H1 (cell line): ENCODE results near the gene TSPAN1. TPM values are rescaled to one million over a fixed set of nuclear protein-coding genes. Genes with fewer than 3 reads are reported as not detected.
A peak's percentile ranks its signal among the peaks of the same experiment; 100 is the strongest.

Experiments used
- CTCF ChIA-PET: fragments of 300-600 bp; sonication (Branson Sonifier 250); formaldehyde crosslinking; loops from one replicate; lab custom pipeline; 2021; ENCODE audit not compliant: partially characterized antibody; lab: Charles Lee
- POLR2A ChIA-PET: fragments of 300-600 bp; sonication (Branson Sonifier 250); formaldehyde crosslinking; loops from one replicate; lab custom pipeline; 2021; ENCODE audit warnings: inconsistent platforms; ENCODE audit not compliant: partially characterized antibody; lab: Charles Lee
- DNase-seq, 2 experiments: peaks; one replicate each; pipeline versions ENCODE4 v3.0.0 to v3.0.0-alpha.2; 2010 to 2022; ENCODE audit warnings: low spot score in 2 of 2, low read depth in 1 of 2, mixed read lengths in 1 of 2
- FAIRE-seq: peaks from 2 replicates; lab custom pipeline; 2011; peaks lifted over from hg19 to GRCh38; lab: Jason Lieb, UNC
- H2AFZ ChIP-seq: 2 replicates; pipeline ENCODE4 v1.8.1; 2012; ENCODE audit warnings: low read length, inconsistent platforms
- H2AK5ac ChIP-seq: 2 replicates; pipeline ENCODE4 v1.6.1; 2013; ENCODE audit warnings: low read depth, low read length
- H2BK120ac ChIP-seq: replicated peaks from 2 replicates; pipeline ENCODE3; 2013; ENCODE audit warnings: low read depth, low read length, inconsistent platforms
- H2BK12ac ChIP-seq: 2 replicates; pipeline ENCODE4 v1.6.1; 2013; ENCODE audit warnings: low read depth, low read length
- H2BK15ac ChIP-seq: 2 replicates; pipeline ENCODE4 v1.6.1; 2013; ENCODE audit warnings: low read length
- H2BK20ac ChIP-seq: 2 replicates; pipeline ENCODE4 v1.6.1; 2013; ENCODE audit warnings: low read length
- H2BK5ac ChIP-seq: 2 replicates; pipeline ENCODE4 v1.6.1; 2013; ENCODE audit warnings: low read depth, low read length
- H3K14ac ChIP-seq: 2 replicates; pipeline ENCODE4 v1.6.1; 2013; ENCODE audit warnings: inconsistent platforms; ENCODE audit not compliant: insufficient read length
- H3K18ac ChIP-seq: 2 replicates; pipeline ENCODE4 v1.6.1; 2013; ENCODE audit warnings: low read length; ENCODE audit errors: extremely low read depth
- H3K23ac ChIP-seq: 2 replicates; pipeline ENCODE4 v1.6.1; 2013; ENCODE audit warnings: inconsistent platforms; ENCODE audit not compliant: insufficient read length
- H3K23me2 ChIP-seq: 2 replicates; pipeline ENCODE4 v1.6.1; 2013; ENCODE audit warnings: low read depth, low read length
- H3K27ac ChIP-seq: 2 replicates; pipeline ENCODE4 v1.6.1; 2011; ENCODE audit warnings: low read depth, low read length, inconsistent platforms
- H3K27me3 ChIP-seq, 4 experiments: replicated peaks in 1 of 4; 1 replicate in 1 of 4; 2 replicates in 3 of 4; pipeline versions ENCODE4 v1.6.1 to v1.8.1; 2011 to 2013; ENCODE audit warnings: low read length in 3 of 4, mild to moderate bottlenecking in 3 of 4, inconsistent platforms in 2 of 4, mixed read lengths in 2 of 4, moderate library complexity in 1 of 4; ENCODE audit not compliant: control insufficient read depth in 3 of 4, insufficient read depth in 3 of 4; ENCODE audit errors: extremely low read depth in 1 of 4
- H3K36me3 ChIP-seq, 4 experiments: 2 replicates each; pipeline versions ENCODE4 v1.6.1 to v1.8.1; 2011 to 2013; ENCODE audit warnings: mild to moderate bottlenecking in 4 of 4, low read length in 3 of 4, moderate library complexity in 2 of 4, control low read depth in 1 of 4, inconsistent platforms in 1 of 4; ENCODE audit not compliant: insufficient read depth in 4 of 4, control insufficient read depth in 2 of 4
- H3K4ac ChIP-seq: replicated peaks from 2 replicates; pipeline ENCODE3; 2013; ENCODE audit warnings: low read length, low read depth, mixed read lengths, inconsistent platforms; ENCODE audit not compliant: insufficient read length
- H3K4me1 ChIP-seq, 4 experiments: replicated peaks in 1 of 4; 1 replicate in 1 of 4; 2 replicates in 3 of 4; pipeline versions ENCODE4 v1.6.1 to v1.8.1; 2011 to 2013; ENCODE audit warnings: low read length in 3 of 4, inconsistent platforms in 2 of 4, mixed read lengths in 1 of 4; ENCODE audit not compliant: insufficient read depth in 4 of 4, control insufficient read depth in 3 of 4
- H3K4me2 ChIP-seq, 2 experiments: 2 replicates each; pipeline versions ENCODE4 v1.6.1 to v1.8.1; 2011 to 2013; ENCODE audit warnings: low read depth in 2 of 2, low read length in 2 of 2, control low read depth in 1 of 2, inconsistent platforms in 1 of 2, mild to moderate bottlenecking in 1 of 2; ENCODE audit not compliant: insufficient read depth in 1 of 2
- H3K4me3 ChIP-seq, 4 experiments: fragments of 200-600, 300-600 bp in 1 of 4; sonication (generic), shearing (Covaris generic), sonication (Bioruptor Twin) in 1 of 4; 2 replicates each; pipeline versions ENCODE4 v1.5.1 to v1.8.1; 2011 to 2016; ENCODE audit warnings: low read length in 4 of 4, low read depth in 3 of 4, control low read depth in 2 of 4, inconsistent platforms in 2 of 4, mild to moderate bottlenecking in 2 of 4, mixed read lengths in 1 of 4, moderate library complexity in 1 of 4; ENCODE audit not compliant: insufficient read depth in 2 of 4; ENCODE audit errors: extremely low read depth in 1 of 4
- H3K56ac ChIP-seq: replicated peaks from 2 replicates; pipeline ENCODE3; 2013; ENCODE audit warnings: low read depth, mild to moderate bottlenecking, mixed read lengths, low read length, inconsistent platforms; ENCODE audit not compliant: insufficient read length
- H3K79me1 ChIP-seq: 2 replicates; pipeline ENCODE4 v1.6.1; 2013; ENCODE audit warnings: low read depth, low read length, control low read depth
- H3K79me2 ChIP-seq, 2 experiments: 2 replicates each; pipeline versions ENCODE4 v1.6.1 to v1.8.1; 2012 to 2013; ENCODE audit warnings: low read length in 2 of 2, mild to moderate bottlenecking in 2 of 2, inconsistent platforms in 1 of 2; ENCODE audit not compliant: insufficient read depth in 2 of 2, control insufficient read depth in 1 of 2
- H3K9ac ChIP-seq, 4 experiments: replicated peaks in 1 of 4; 1 replicate in 1 of 4; 2 replicates in 3 of 4; pipeline versions ENCODE4 v1.6.1 to v1.8.1; 2011 to 2013; ENCODE audit warnings: low read depth in 3 of 4, low read length in 3 of 4, control low read depth in 2 of 4, mild to moderate bottlenecking in 2 of 4, moderate library complexity in 2 of 4, inconsistent platforms in 1 of 4; ENCODE audit errors: extremely low read depth in 1 of 4
- H3K9me3 ChIP-seq, 2 experiments: 2 replicates each; pipeline versions ENCODE4 v1.6.1 to v1.8.1; 2012 to 2013; ENCODE audit warnings: mild to moderate bottlenecking in 2 of 2, moderate library complexity in 2 of 2, control low read depth in 1 of 2, inconsistent platforms in 1 of 2, low read depth in 1 of 2, low read length in 1 of 2, mixed read lengths in 1 of 2; ENCODE audit not compliant: insufficient read depth in 2 of 2
- H4K20me1 ChIP-seq, 2 experiments: replicated peaks in 1 of 2; 2 replicates each; pipeline versions ENCODE3 to v1.8.1; 2011 to 2013; ENCODE audit warnings: inconsistent platforms in 2 of 2, low read length in 2 of 2, mild to moderate bottlenecking in 1 of 2; ENCODE audit not compliant: insufficient read depth in 2 of 2, control insufficient read depth in 1 of 2
- H4K5ac ChIP-seq: 2 replicates; pipeline ENCODE4 v1.6.1; 2013; ENCODE audit warnings: low read length, low read depth, mixed read lengths, inconsistent platforms; ENCODE audit not compliant: insufficient read length
- H4K8ac ChIP-seq: 2 replicates; pipeline ENCODE4 v1.8.0; 2013; ENCODE audit warnings: mild to moderate bottlenecking, moderate library complexity, low read length, inconsistent platforms; ENCODE audit not compliant: insufficient read depth; ENCODE audit errors: extremely low read depth
- H4K91ac ChIP-seq: replicated peaks from 2 replicates; pipeline ENCODE3; 2013; ENCODE audit warnings: low read length, mixed read lengths, inconsistent platforms; ENCODE audit not compliant: insufficient read length
- RAD21 ChIP-seq, 2 experiments: IDR thresholded peaks in 1 of 2; conservative IDR thresholded peaks in 1 of 2; 2 replicates each; pipeline ENCODE4 v1.6.1; 2011; ENCODE audit warnings: low read depth in 2 of 2, low read length in 2 of 2, improper control_type of control experiment in 1 of 2, inconsistent platforms in 1 of 2, mild to moderate bottlenecking in 1 of 2, moderate library complexity in 1 of 2
- TBP ChIP-seq: IDR thresholded peaks from 2 replicates; pipeline ENCODE4 v1.6.1; 2011; ENCODE audit warnings: low read depth, low read length, improper control_type of control experiment
- WGBS, 2 experiments: shearing (Covaris generic) in 1 of 2; methylation state at CpG; one replicate each; pipeline versions ENCODE4 v1.1.6 to v1.1.7; 2013 to 2015; ENCODE audit warnings: low lambda C conversion rate in 2 of 2, mixed read lengths in 2 of 2, inconsistent platforms in 1 of 2, low coverage in 1 of 2, missing lambda C conversion rate in 1 of 2; ENCODE audit not compliant: insufficient replicate concordance in 2 of 2, insufficient coverage in 1 of 2, insufficient read length in 1 of 2; ENCODE audit errors: extremely low coverage in 1 of 2, missing lambda C conversion rate in 1 of 2; 5-methylcytosine and 5-hydroxymethylcytosine counted together
- polyA plus RNA-seq, 7 experiments: library from polyadenylated mRNA; depleted of rRNA in 3 of 7; stranded (reverse) in 5 of 7; unstranded in 2 of 7; fragments of >200 nt in 5 of 7; fragments of 200-250 nt in 2 of 7; gene quantifications; 1 replicate in 5 of 7; 2 replicates in 1 of 7; 4 replicates in 1 of 7; pipeline versions ENCODE4 v1.2.1 to v1.2.3, GENCODE V29; 2011 to 2013; ENCODE audit warnings: missing spikeins in 2 of 7, mixed read lengths in 2 of 7
- total RNA-seq: library from RNA; stranded (reverse); fragmentation: NEBNext Ultra II Directional; extraction: Animal tissue kit (Norgen Biotek cat#: 25700); gene quantifications from 2 replicates; pipeline ENCODE4 v1.2.1, GENCODE V29; 2021
- TF ChIP-seq, protein P1 (sequence below), 3 experiments: IDR thresholded peaks; 1 replicate in 2 of 3; 2 replicates in 1 of 3; pipeline versions ENCODE4 v1.5.1 to v1.6.1; 2011; ENCODE audit warnings: low read length in 3 of 3, mild to moderate bottlenecking in 3 of 3, inconsistent platforms in 2 of 3, low read depth in 1 of 3, moderate library complexity in 1 of 3; ENCODE audit not compliant: insufficient read depth in 1 of 3; ENCODE audit errors: control extremely low read depth in 1 of 3

Gene TSPAN1
- total and polyA plus RNA-seq, 2 of the 8 experiments (the other 6 are each of a cell fraction or from before 2014, with no cell fraction given): 0.05 TPM; not detected in 1

GRCh38 chr1:46188295-46189030 lies 13.6 kb downstream of the TSPAN1 start:
- no peak overlapping the region for H3K23ac ChIP-seq
- no peak overlapping the region for H3K56ac ChIP-seq

More at GRCh38 chr1:46188295-46189030, 13.6 kb downstream of the TSPAN1 start:
- TF ChIP-seq, protein P1, sequence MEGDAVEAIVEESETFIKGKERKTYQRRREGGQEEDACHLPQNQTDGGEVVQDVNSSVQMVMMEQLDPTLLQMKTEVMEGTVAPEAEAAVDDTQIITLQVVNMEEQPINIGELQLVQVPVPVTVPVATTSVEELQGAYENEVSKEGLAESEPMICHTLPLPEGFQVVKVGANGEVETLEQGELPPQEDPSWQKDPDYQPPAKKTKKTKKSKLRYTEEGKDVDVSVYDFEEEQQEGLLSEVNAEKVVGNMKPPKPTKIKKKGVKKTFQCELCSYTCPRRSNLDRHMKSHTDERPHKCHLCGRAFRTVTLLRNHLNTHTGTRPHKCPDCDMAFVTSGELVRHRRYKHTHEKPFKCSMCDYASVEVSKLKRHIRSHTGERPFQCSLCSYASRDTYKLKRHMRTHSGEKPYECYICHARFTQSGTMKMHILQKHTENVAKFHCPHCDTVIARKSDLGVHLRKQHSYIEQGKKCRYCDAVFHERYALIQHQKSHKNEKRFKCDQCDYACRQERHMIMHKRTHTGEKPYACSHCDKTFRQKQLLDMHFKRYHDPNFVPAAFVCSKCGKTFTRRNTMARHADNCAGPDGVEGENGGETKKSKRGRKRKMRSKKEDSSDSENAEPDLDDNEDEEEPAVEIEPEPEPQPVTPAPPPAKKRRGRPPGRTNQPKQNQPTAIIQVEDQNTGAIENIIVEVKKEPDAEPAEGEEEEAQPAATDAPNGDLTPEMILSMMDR (IDR thresholded peaks at IDR 0.05; ENCODE audit: control extremely low read depth in 1 of 3, insufficient read depth in 1 of 3, low read depth in 1 of 3, low read length in 3 of 3): peak; percentile 9 to 50 (median 18); a peak in 3 of 4 replicates
- TF ChIP-seq RAD21 (IDR thresholded peaks at IDR 0.05 in 1 of 2, conservative IDR thresholded peaks at IDR 0.05 in 1 of 2; ENCODE audit: low read depth in 2 of 2, low read length in 2 of 2) (peak in 1 of 2 experiments; percentile 34; a peak in 2 of 4 replicates), TBP (no peak)
- Histone ChIP-seq H2BK15ac (no peak overlapping the region), H4K5ac (no peak overlapping the region), H3K4me3 (no peak overlapping the region), H4K91ac (no peak overlapping the region), H4K8ac (no peak overlapping the region; the same call in 1 of the 2 replicates), H3K36me3 (peaks cover 0 to 11% (median 8%) of the 10 kb centered on the region in 4 experiments; a peak in 5 of 8 replicates), H3K4me1 (no peaks in the 10 kb centered on the region), H3K27ac (no peak overlapping the region), H3K9me3 (no peaks in the 10 kb centered on the region), H3K4me2 (no peak overlapping the region), H3K23me2 (no peaks in the 10 kb centered on the region), H3K27me3 (no peaks in the 10 kb centered on the region), H3K79me1 (no peaks in the 10 kb centered on the region), H2AK5ac (no peak overlapping the region), H2BK12ac (no peak overlapping the region), H2BK120ac (no peak overlapping the region), H2AFZ (no peak overlapping the region), H3K4ac (no peak overlapping the region), H3K14ac (no peak overlapping the region), H3K9ac (no peak overlapping the region), H2BK5ac (no peak overlapping the region), H4K20me1 (peaks cover 0 to 3% of the 10 kb centered on the region in 2 experiments), H3K18ac (no peak overlapping the region), H2BK20ac (no peak overlapping the region), H3K79me2 (no peaks in the 10 kb centered on the region)
- POLR2A ChIA-PET: no interaction called here
- CTCF ChIA-PET: interaction anchor here (0.7 to 2.5 kb wide), 4 partner anchors 8 to 152 kb away, joined by 3 to 11 read pairs (median 3); no protein-coding TSS in a partner anchor
- DNase-seq: no peak
- no peak for FAIRE-seq
- WGBS, 2 experiments: 84% methylated on average over 6 of the region's 6 CpGs; no CpG with 5 or more reads in 1 of the 2 experiments
